ENCODE results near the gene ANKMY1. TPM values are rescaled to one million over a fixed set of nuclear protein-coding genes. Genes with fewer than 3 reads are reported as not detected.
A peak's percentile ranks its signal among the peaks of the same experiment; 100 is the strongest.

Gene ANKMY1
- total RNA-seq, 1 donor from 2014 or later, result 5.6 TPM

GRCh38 chr2:240450532-240451107, 107.2 kb downstream of the ANKMY1 start:
- DNase-seq, result peak; percentile 39
- no peak for ATAC-seq (ENCODE audit: poor library complexity)
- intact Hi-C loops (cut with DNase I), result no loop called here

GRCh38 chr2:240449764-240450531, 107.8 kb downstream of the ANKMY1 start:
- DNase-seq, result peak; percentile 37
- intact Hi-C loops (cut with DNase I), result no loop called here
- no peak for ATAC-seq (ENCODE audit: poor library complexity)

GRCh38 chr2:240448387-240449274, 109.2 kb downstream of the ANKMY1 start:
- DNase-seq (no peak), ATAC-seq (ENCODE audit: poor library complexity) (no peak)
- intact Hi-C loops (cut with DNase I), result no loop called here

- no peak for DNase-seq
- intact Hi-C loops (cut with DNase I), result no loop called here
- ATAC-seq (ENCODE audit: poor library complexity), result no peak
These were observed 109.9 kb downstream of the ANKMY1 start for GRCh38 chr2:240447934-240448333.

GRCh38 chr2:240447331-240447730, 110.5 kb downstream of the ANKMY1 start:
- ATAC-seq (ENCODE audit: poor library complexity) (no peak), DNase-seq (no peak)
- intact Hi-C loops (cut with DNase I), result no loop called here

- no peak for DNase-seq
- intact Hi-C loops (cut with DNase I), result no loop called here
These were observed 111.1 kb downstream of the ANKMY1 start for GRCh38 chr2:240446664-240447175.

GRCh38 chr2:240445961-240446663, 111.7 kb downstream of the ANKMY1 start:
- DNase-seq (no peak), ATAC-seq (ENCODE audit: poor library complexity) (no peak)
- intact Hi-C loops (cut with DNase I), result no loop called here

More at GRCh38 chr2:240446664-240447175, 111.1 kb downstream of the ANKMY1 start:
- ATAC-seq (ENCODE audit: poor library complexity), result no peak

- ATAC-seq (ENCODE audit: poor library complexity) (no peak), DNase-seq (no peak)
- intact Hi-C loops (cut with DNase I), result no loop called here
These were observed 113.3 kb downstream of the ANKMY1 start for GRCh38 chr2:240444464-240444863.

GRCh38 chr2:240443891-240444301, 113.9 kb downstream of the ANKMY1 start:
- DNase-seq, result no peak
- intact Hi-C loops (cut with DNase I), result no loop called here
- ATAC-seq (ENCODE audit: poor library complexity), result peak; percentile 22

GRCh38 chr2:240442891-240443715, 114.7 kb downstream of the ANKMY1 start:
- no peak for ATAC-seq (ENCODE audit: poor library complexity)
- DNase-seq, result no peak
- intact Hi-C loops (cut with DNase I), result no loop called here

- intact Hi-C loops (cut with DNase I), result no loop called here
- no peak for ATAC-seq (ENCODE audit: poor library complexity)
- peak; percentile 38 for DNase-seq
These were observed 115.8 kb downstream of the ANKMY1 start for GRCh38 chr2:240441993-240442411.

GRCh38 chr2:240441326-240441992, 116.3 kb downstream of the ANKMY1 start:
- DNase-seq (peak; percentile 41), ATAC-seq (ENCODE audit: poor library complexity) (no peak)
- intact Hi-C loops (cut with DNase I), result no loop called here

GRCh38 chr2:240440704-240441320, 117.0 kb downstream of the ANKMY1 start:
- ATAC-seq (ENCODE audit: poor library complexity), result no peak
- intact Hi-C loops (cut with DNase I), result no loop called here

GRCh38 chr2:240440251-240440650, 117.5 kb downstream of the ANKMY1 start:
- ATAC-seq (ENCODE audit: poor library complexity) (no peak), DNase-seq (no peak)
- intact Hi-C loops (cut with DNase I), result no loop called here

More at GRCh38 chr2:240440704-240441320, 117.0 kb downstream of the ANKMY1 start:
- peak; percentile 34 for DNase-seq

- DNase-seq (peak; percentile 34), ATAC-seq (ENCODE audit: poor library complexity) (no peak)
- intact Hi-C loops (cut with DNase I), result loop anchor here (2.0 to 10.0 kb wide), 2 partner anchors 145 to 207 kb away; no protein-coding TSS in a partner anchor
These were observed 118.1 kb downstream of the ANKMY1 start for GRCh38 chr2:240439698-240440151.

Measured in Right ventricle myocardium superior (tissue), 1 donor.